K562 (cell line): ENCODE data around the gene GABRR3. TPM values are rescaled to one million over a fixed set of nuclear protein-coding genes. Genes with fewer than 3 reads are reported as not detected.

Experiments used
- ATAC-seq: fragments of 200-7000 bp; cut with Tn5 transposase; 3 replicates; pipeline ENCODE4 v1.9.1; 2020; ENCODE audit warnings: moderate library complexity
- BruUV-seq: library from RNA; stranded (reverse); fragments of 400-500 nt; replicated peaks from 2 replicates; lab custom pipeline; 2021; lab: Mats Ljungman, UMichigan
- CTCF ChIA-PET: fragments of 300-600 bp; formaldehyde crosslinking; extraction: SDS; loops from one replicate; lab custom pipeline; 2021; ENCODE audit warnings: low intra/inter-chr PET ratio; lab: Yijun Ruan, JAX
- POLR2A ChIA-PET: fragments of 300-600, 350-650 bp; sonication (Branson Sonifier 250); formaldehyde crosslinking; extraction: SDS; loops from one replicate; lab custom pipeline; 2021; ENCODE audit warnings: antibody characterized with exemption, inconsistent platforms; lab: Yijun Ruan, JAX
- DNase-seq, 4 experiments: peaks; one replicate each; pipeline versions ENCODE4 v3.0.0 to v3.0.0-alpha.2; 2011 to 2018; ENCODE audit warnings: low spot score in 3 of 4, mixed read lengths in 3 of 4; ENCODE audit errors: extremely low read depth in 1 of 4
- FAIRE-seq: peaks from 2 replicates; lab custom pipeline; 2011; peaks lifted over from hg19 to GRCh38; lab: Jason Lieb, UNC
- H2AFZ ChIP-seq: 2 replicates; pipeline ENCODE4 v1.6.0; 2011; ENCODE audit warnings: low read depth, low read length, control low read depth, inconsistent platforms
- H3K27ac ChIP-seq: fragments of 200-600 bp; 3 replicates; pipeline ENCODE4 v1.8.0; 2011; ENCODE audit warnings: low read depth, mild to moderate bottlenecking, control low read depth, inconsistent platforms, low read length, moderate library complexity, mixed read lengths; ENCODE audit errors: extremely low read depth
- H3K27me3 ChIP-seq, 2 experiments: fragments of 300-600 bp in 1 of 2; 2 replicates in 1 of 2; 3 replicates in 1 of 2; pipeline versions ENCODE4 v1.6.0 to v1.8.0; 2011; ENCODE audit warnings: inconsistent platforms in 2 of 2, low read length in 2 of 2, mild to moderate bottlenecking in 1 of 2, mixed read lengths in 1 of 2, moderate library complexity in 1 of 2; ENCODE audit not compliant: control insufficient read depth in 2 of 2, insufficient read depth in 2 of 2
- H3K36me3 ChIP-seq: fragments of 300-600 bp; 3 replicates; pipeline ENCODE4 v1.8.0; 2011; ENCODE audit warnings: mild to moderate bottlenecking, low read length, inconsistent platforms; ENCODE audit not compliant: control insufficient read depth, insufficient read depth
- H3K4me1 ChIP-seq, 2 experiments: fragments of 200-600 bp in 1 of 2; replicated peaks in 1 of 2; 2 replicates in 1 of 2; 3 replicates in 1 of 2; pipeline versions ENCODE4 v1.5.1 to v1.8.0; 2011; ENCODE audit warnings: inconsistent platforms in 2 of 2, low read length in 2 of 2, mild to moderate bottlenecking in 1 of 2, mixed read lengths in 1 of 2, moderate library complexity in 1 of 2; ENCODE audit not compliant: control insufficient read depth in 2 of 2, insufficient read depth in 2 of 2
- H3K4me2 ChIP-seq: 2 replicates; pipeline ENCODE4 v1.6.1; 2011; ENCODE audit warnings: low read length, control low read depth, inconsistent platforms, mixed read lengths; ENCODE audit not compliant: insufficient read depth
- H3K4me3 ChIP-seq: fragments of 200-600 bp; sonication (generic), shearing (Covaris generic); 2 replicates; pipeline ENCODE4 v1.5.1; 2016; ENCODE audit warnings: control low read depth, inconsistent platforms
- H3K79me2 ChIP-seq: fragments of 200-600 bp; 3 replicates; pipeline ENCODE4 v1.8.0; 2011; ENCODE audit warnings: low read length, inconsistent platforms; ENCODE audit not compliant: control insufficient read depth, insufficient read depth
- H3K9ac ChIP-seq, 2 experiments: 2 replicates each; pipeline versions ENCODE4 v1.6.0 to v1.6.1; 2011; ENCODE audit warnings: low read depth in 2 of 2, low read length in 2 of 2, control low read depth in 1 of 2, inconsistent platforms in 1 of 2, mild to moderate bottlenecking in 1 of 2, mixed read lengths in 1 of 2; ENCODE audit not compliant: insufficient read depth in 1 of 2
- H3K9me1 ChIP-seq: one replicate; pipeline ENCODE4 v1.6.0; 2011; ENCODE audit warnings: inconsistent platforms, mild to moderate bottlenecking, low read length, moderate library complexity; ENCODE audit not compliant: control insufficient read depth, insufficient read depth
- H3K9me3 ChIP-seq: replicated peaks from 2 replicates; pipeline ENCODE4 v1.5.1; 2011; ENCODE audit warnings: low read depth, low read length, inconsistent platforms; ENCODE audit not compliant: control insufficient read depth, insufficient read depth
- H4K20me1 ChIP-seq: replicated peaks from 2 replicates; pipeline ENCODE4 v1.6.1; 2011; ENCODE audit warnings: low read length, inconsistent platforms, mixed read lengths; ENCODE audit not compliant: control insufficient read depth, insufficient read depth
- ARID1B ChIP-seq: fragments of 450-650 bp; IDR thresholded peaks from 2 replicates; pipeline ENCODE4 v1.6.1; 2016; ENCODE audit warnings: antibody characterized with exemption, mild to moderate bottlenecking, inconsistent platforms
- ARNT ChIP-seq, 2 experiments: fragments of 450-650 bp; IDR thresholded peaks; 2 replicates each; pipeline ENCODE4 v1.6.1; 2016; ENCODE audit warnings: mild to moderate bottlenecking in 1 of 2
- GATA2 ChIP-seq: sonication (generic); formaldehyde crosslinking; IDR thresholded peaks from 2 replicates; pipeline ENCODE4 v1.4.0; 2020; ENCODE audit warnings: mild to moderate bottlenecking, missing genetic modification reagents
- GATAD2A ChIP-seq: fragments of 450-650 bp; IDR thresholded peaks from 2 replicates; pipeline ENCODE4 v1.6.1; 2017
- GTF2A2 ChIP-seq: IDR thresholded peaks from 2 replicates; pipeline ENCODE4 v1.6.1; 2016; ENCODE audit warnings: mild to moderate bottlenecking, missing genetic modification characterization, missing compliant biosample characterization
- PYGO2 ChIP-seq: fragments of 450-650 bp; IDR thresholded peaks from 2 replicates; pipeline ENCODE4 v1.6.1; 2016; ENCODE audit warnings: mild to moderate bottlenecking, missing genetic modification characterization, moderate library complexity, missing compliant biosample characterization
- RBM34 ChIP-seq: fragments of 200-400 bp; formaldehyde crosslinking; IDR thresholded peaks from 2 replicates; pipeline ENCODE4 v1.6.1; 2018; ENCODE audit warnings: low read length, borderline replicate concordance; ENCODE audit not compliant: insufficient read depth
- SOX6 ChIP-seq: fragments of 450-650 bp; IDR thresholded peaks from 2 replicates; pipeline ENCODE4 v1.6.1; 2014; ENCODE audit warnings: mild to moderate bottlenecking
- SP2 ChIP-seq: IDR thresholded peaks from 2 replicates; pipeline ENCODE4 v1.6.1; 2011; ENCODE audit warnings: mild to moderate bottlenecking, low read depth, low read length, moderate library complexity; ENCODE audit not compliant: poor library complexity, severe bottlenecking; ENCODE audit errors: extremely low read depth
- SPI1 ChIP-seq: IDR thresholded peaks from 2 replicates; pipeline ENCODE4 v1.6.1; 2011; ENCODE audit warnings: low read depth, low read length, control low read depth, borderline replicate concordance
- ZNF354B ChIP-seq: fragments of 250-450 bp; sonication (Bioruptor Pico); IDR thresholded peaks from 2 replicates; pipeline ENCODE4 v1.4.0; 2020
- WGBS: fragments of 100-300 bp; shearing (Covaris generic); methylation state at CpG from one replicate; pipeline ENCODE4 v1.1.6; 2016; ENCODE audit warnings: low coverage, mixed read lengths; ENCODE audit not compliant: insufficient coverage; ENCODE audit errors: missing lambda C conversion rate; 5-methylcytosine and 5-hydroxymethylcytosine counted together
- in situ Hi-C: fragments of 300-500 bp; cut with MboI; formaldehyde crosslinking; loops from 4 replicates; pipeline ENCODE4 v1.15.0; 2018; ENCODE audit warnings: inconsistent platforms, mixed read lengths
- intact Hi-C: fragments of 100-400 bp; cut with micrococcal nuclease; formaldehyde crosslinking; loops from 2 replicates; pipeline ENCODE4 v1.14.2; 2022
- polyA plus RNA-seq, 8 experiments: library from polyadenylated mRNA; depleted of rRNA in 4 of 8; stranded (reverse) in 5 of 8; unstranded in 3 of 8; fragments of >200 nt; fragmentation: Nextera tagmentation in 2 of 8; fragmentation: Illumina TruSeq in 1 of 8; extraction: Ambion mirVana in 2 of 8; extraction: Trizol in 1 of 8; gene quantifications; 2 replicates each; pipeline versions ENCODE4 v1.2.1 to v1.2.3, GENCODE V29; 2011 to 2014; ENCODE audit warnings: inconsistent platforms in 1 of 8, missing spikeins in 1 of 8
- total RNA-seq, 7 experiments: library from RNA; depleted of rRNA in 6 of 7; stranded (reverse); fragments of >200 nt in 6 of 7; fragmentation: Illumina TruSeq in 2 of 7; extraction: Trizol in 2 of 7; gene quantifications; 2 replicates each; pipeline versions ENCODE4 v1.2.1 to v1.2.3, GENCODE V29; 2011 to 2021; ENCODE audit warnings: low replicate concordance in 1 of 7
- TF ChIP-seq, protein P1 (sequence below): sonication (generic); formaldehyde crosslinking; IDR thresholded peaks from 2 replicates; pipeline ENCODE4 v1.8.0; 2022; ENCODE audit warnings: mild to moderate bottlenecking, missing genetic modification reagents

GABRR3 gene
- total and polyA plus RNA-seq, 9 of the 15 experiments (the other 6 are each of a cell fraction or from before 2014, with no cell fraction given), result not detected

- Histone ChIP-seq H3K9me1 (no peaks in the 10 kb centered on the region), H3K9ac (no peak overlapping the region), H3K79me2 (peaks cover 49% of the 10 kb centered on the region), H4K20me1 (no peaks in the 10 kb centered on the region), H3K4me2 (no peak overlapping the region), H3K4me3 (no peak overlapping the region), H3K9me3 (no peaks in the 10 kb centered on the region), H2AFZ (no peak overlapping the region), H3K27ac (no peak overlapping the region), H3K36me3 (peaks cover 20% of the 10 kb centered on the region; the same call in 1 of the 3 replicates), H3K27me3 (no peaks in the 10 kb centered on the region)
- CTCF ChIA-PET, result no interaction called here
- no peak for DNase-seq
- WGBS, result 56% methylated on average over 1 of the region's 1 CpG
- intact Hi-C loops (no loop called here), in situ Hi-C loops (no loop called here)
- POLR2A ChIA-PET, result interaction anchor here (1.0 kb wide), 1 partner anchor 9 kb away, joined by 3 read pairs; no protein-coding TSS in a partner anchor
- ATAC-seq, result no peak
- no peak for TF ChIP-seq GATA2 (CRISPR knock-in tag)
- no peak for TF ChIP-seq RBM34
- TF ChIP-seq ARID1B, result no peak
- no peak for TF ChIP-seq SPI1
- TF ChIP-seq GATAD2A, result no peak
- no peak for TF ChIP-seq SOX6
- TF ChIP-seq PYGO2 (tag), result no peak
- no peak for TF ChIP-seq SP2
- no peak for TF ChIP-seq GTF2A2 (tag)
- no peak for TF ChIP-seq ZNF354B
- no peak for TF ChIP-seq ARNT (IDR thresholded peaks at IDR 0.05)
- TF ChIP-seq, protein P1, sequence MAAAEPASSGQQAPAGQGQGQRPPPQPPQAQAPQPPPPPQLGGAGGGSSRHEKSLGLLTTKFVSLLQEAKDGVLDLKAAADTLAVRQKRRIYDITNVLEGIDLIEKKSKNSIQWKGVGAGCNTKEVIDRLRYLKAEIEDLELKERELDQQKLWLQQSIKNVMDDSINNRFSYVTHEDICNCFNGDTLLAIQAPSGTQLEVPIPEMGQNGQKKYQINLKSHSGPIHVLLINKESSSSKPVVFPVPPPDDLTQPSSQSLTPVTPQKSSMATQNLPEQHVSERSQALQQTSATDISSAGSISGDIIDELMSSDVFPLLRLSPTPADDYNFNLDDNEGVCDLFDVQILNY (CRISPR knock-in tag), result no peak
- TF ChIP-seq, all 486 proteins: peak for 0
- FAIRE-seq, result no peak
- H3K4me1 ChIP-seq, result peaks cover 0 to 11% of the 10 kb centered on the region in 2 experiments; a peak in 4 of 5 replicates
- BruUV-seq, result no TSS peak
Observed at GRCh38 chr3:97968376-97968775, 66.7 kb downstream of the GABRR3 start.
